Measurements from ENCODE around the gene SF1.

DNA sequence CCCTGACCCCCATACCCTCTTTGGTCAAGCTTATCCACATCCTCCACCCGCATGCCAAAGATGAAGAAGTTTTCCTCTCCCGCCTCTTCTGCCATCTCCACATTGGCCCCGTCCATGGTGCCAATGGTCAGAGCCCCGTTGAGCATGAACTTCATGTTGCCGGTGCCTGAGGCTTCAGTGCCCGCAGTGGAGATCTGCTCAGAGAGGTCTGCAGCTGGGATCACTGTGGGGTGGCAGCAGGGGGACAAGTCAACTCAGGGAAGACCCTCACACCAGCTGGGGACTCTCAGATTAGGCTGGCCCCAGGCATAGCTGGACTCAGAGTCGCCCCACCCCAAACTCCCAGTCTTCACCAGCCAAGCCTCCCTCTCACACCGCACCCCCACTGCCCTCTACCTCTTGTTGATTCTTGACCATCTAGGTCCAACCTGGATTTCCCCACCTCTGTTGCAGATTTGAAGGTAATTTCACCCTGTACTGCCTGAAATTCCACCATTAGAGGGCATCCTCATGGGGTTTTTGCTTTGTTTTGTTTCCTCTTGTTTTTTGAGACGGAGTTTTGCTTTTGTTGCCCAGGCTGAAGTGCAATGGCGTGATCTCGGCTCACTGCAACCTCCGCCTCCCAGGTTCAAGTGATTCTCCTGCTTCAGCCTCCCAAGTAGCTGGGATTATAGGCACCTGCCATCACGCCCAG is 27.8 kb downstream of the SF1 start:
- TF ChIP-seq EZH2 (IDR thresholded peaks at IDR 0.05; ENCODE audit: borderline replicate concordance, low read depth, low read length, severe bottlenecking): no peak
- TF ChIP-seq, protein P1, sequence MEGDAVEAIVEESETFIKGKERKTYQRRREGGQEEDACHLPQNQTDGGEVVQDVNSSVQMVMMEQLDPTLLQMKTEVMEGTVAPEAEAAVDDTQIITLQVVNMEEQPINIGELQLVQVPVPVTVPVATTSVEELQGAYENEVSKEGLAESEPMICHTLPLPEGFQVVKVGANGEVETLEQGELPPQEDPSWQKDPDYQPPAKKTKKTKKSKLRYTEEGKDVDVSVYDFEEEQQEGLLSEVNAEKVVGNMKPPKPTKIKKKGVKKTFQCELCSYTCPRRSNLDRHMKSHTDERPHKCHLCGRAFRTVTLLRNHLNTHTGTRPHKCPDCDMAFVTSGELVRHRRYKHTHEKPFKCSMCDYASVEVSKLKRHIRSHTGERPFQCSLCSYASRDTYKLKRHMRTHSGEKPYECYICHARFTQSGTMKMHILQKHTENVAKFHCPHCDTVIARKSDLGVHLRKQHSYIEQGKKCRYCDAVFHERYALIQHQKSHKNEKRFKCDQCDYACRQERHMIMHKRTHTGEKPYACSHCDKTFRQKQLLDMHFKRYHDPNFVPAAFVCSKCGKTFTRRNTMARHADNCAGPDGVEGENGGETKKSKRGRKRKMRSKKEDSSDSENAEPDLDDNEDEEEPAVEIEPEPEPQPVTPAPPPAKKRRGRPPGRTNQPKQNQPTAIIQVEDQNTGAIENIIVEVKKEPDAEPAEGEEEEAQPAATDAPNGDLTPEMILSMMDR (IDR thresholded peaks at IDR 0.05; ENCODE audit: borderline replicate concordance, extremely low read depth, low read length, poor library complexity, severe bottlenecking): peak; percentile 19
